Osteocyte (in vitro differentiated cells): ENCODE measurements around the gene LENEP. TPM values are rescaled to one million over a fixed set of nuclear protein-coding genes. Genes with fewer than 3 reads are reported as not detected.

ENCODE experiments used
- DNase-seq: peaks from one replicate; pipeline ENCODE4 v3.0.0; 2021; ENCODE audit warnings: mixed read lengths; ENCODE audit not compliant: unreplicated experiment; ENCODE audit errors: extremely low spot score
- H3K27ac Mint-ChIP-seq: one replicate; pipeline ENCODE4 v1.8.0; 2021; ENCODE audit warnings: mild to moderate bottlenecking, mixed read lengths; ENCODE audit not compliant: unreplicated experiment
- H3K27me3 Mint-ChIP-seq: one replicate; pipeline ENCODE4 v1.8.0; 2021; ENCODE audit warnings: mixed read lengths; ENCODE audit not compliant: unreplicated experiment
- H3K36me3 Mint-ChIP-seq: one replicate; pipeline ENCODE4 v1.8.0; 2021; ENCODE audit warnings: mixed read lengths; ENCODE audit not compliant: unreplicated experiment
- H3K4me1 Mint-ChIP-seq: one replicate; pipeline ENCODE4 v1.8.0; 2021; ENCODE audit warnings: mixed read lengths; ENCODE audit not compliant: unreplicated experiment
- H3K4me3 Mint-ChIP-seq: one replicate; pipeline ENCODE4 v1.8.0; 2021; ENCODE audit warnings: mild to moderate bottlenecking, moderate library complexity, mixed read lengths; ENCODE audit not compliant: unreplicated experiment
- H3K9me3 Mint-ChIP-seq: one replicate; pipeline ENCODE4 v1.8.0; 2021; ENCODE audit warnings: mixed read lengths; ENCODE audit not compliant: unreplicated experiment
- total RNA-seq: library from RNA; stranded (reverse); gene quantifications from 2 replicates; pipeline ENCODE4 v1.2.1, GENCODE V29; 2021
- TF ChIP-seq, protein P1 (sequence below): fragments of 200-600 bp; sonication (generic); IDR thresholded peaks from 2 replicates; pipeline ENCODE4 v1.5.0; 2021; ENCODE audit warnings: antibody characterized with exemption, mild to moderate bottlenecking, moderate library complexity

The LENEP gene
- total RNA-seq, 1 donor from 2014 or later, result not detected

DNA sequence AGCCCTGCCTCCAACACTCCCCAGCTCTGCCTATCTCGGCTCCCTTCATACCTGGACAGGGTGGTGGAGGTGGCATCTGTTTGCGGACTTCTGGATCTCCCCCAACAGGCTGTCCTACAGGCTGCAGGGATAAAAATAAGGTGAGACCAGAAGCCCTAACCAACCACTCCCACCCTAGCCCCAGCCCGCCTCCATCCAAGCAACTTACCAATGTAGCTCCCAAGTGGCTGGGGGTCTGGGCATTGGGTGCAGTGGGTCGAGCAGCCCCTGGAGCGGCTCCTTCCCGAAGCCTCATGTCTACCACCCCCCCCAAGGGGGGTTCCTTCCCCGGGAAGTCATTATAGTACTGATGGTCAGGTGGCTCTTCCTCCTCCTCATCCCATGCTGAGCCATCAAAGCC, 27.3 kb upstream of the LENEP start:
- TF ChIP-seq, protein P1, sequence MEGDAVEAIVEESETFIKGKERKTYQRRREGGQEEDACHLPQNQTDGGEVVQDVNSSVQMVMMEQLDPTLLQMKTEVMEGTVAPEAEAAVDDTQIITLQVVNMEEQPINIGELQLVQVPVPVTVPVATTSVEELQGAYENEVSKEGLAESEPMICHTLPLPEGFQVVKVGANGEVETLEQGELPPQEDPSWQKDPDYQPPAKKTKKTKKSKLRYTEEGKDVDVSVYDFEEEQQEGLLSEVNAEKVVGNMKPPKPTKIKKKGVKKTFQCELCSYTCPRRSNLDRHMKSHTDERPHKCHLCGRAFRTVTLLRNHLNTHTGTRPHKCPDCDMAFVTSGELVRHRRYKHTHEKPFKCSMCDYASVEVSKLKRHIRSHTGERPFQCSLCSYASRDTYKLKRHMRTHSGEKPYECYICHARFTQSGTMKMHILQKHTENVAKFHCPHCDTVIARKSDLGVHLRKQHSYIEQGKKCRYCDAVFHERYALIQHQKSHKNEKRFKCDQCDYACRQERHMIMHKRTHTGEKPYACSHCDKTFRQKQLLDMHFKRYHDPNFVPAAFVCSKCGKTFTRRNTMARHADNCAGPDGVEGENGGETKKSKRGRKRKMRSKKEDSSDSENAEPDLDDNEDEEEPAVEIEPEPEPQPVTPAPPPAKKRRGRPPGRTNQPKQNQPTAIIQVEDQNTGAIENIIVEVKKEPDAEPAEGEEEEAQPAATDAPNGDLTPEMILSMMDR, result no peak
- Mint-ChIP-seq H3K36me3 (peaks cover 21% of the 10 kb centered on the region), H3K4me3 (no peak overlapping the region), H3K9me3 (no peaks in the 10 kb centered on the region), H3K27ac (no peak overlapping the region), H3K4me1 (peaks cover 44% of the 10 kb centered on the region), H3K27me3 (no peaks in the 10 kb centered on the region)
- DNase-seq, result no peak

DNA sequence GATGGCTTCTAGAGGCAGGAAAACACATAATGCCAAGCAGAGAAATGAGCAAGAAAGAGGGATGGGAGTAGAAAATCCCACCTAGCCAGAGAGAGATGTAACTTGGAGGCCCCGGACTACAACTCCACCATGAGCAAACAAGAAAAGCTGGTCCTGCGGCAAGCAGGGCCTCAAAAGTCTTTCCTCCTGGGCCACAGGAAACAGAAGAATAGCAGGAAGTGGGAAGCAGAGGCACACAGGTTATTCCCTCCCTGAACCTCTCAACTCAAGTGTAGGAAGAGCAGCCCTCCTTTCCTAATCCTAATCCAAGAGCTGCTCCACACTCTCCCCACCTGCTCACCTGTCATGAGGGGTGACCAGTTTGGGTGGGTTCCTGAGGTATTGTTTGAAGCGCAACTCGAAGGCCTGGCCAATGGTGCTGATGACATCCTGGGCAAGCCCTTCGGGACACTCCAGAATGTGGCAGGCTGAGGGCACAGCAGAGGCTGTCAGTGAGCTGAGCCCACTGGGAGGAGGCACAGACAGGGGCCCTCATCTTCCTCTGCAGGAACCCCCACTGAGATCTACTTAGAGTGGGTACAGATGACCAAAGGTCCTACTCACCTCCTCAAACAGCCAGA, 25.9 kb upstream of the LENEP start:
- TF ChIP-seq, protein P1, result no peak
- Mint-ChIP-seq H3K36me3 (peaks cover 21% of the 10 kb centered on the region), H3K9me3 (no peaks in the 10 kb centered on the region), H3K27me3 (no peaks in the 10 kb centered on the region), H3K4me3 (no peak overlapping the region), H3K27ac (no peak overlapping the region), H3K4me1 (peaks cover 51% of the 10 kb centered on the region)
- no peak for DNase-seq

DNA sequence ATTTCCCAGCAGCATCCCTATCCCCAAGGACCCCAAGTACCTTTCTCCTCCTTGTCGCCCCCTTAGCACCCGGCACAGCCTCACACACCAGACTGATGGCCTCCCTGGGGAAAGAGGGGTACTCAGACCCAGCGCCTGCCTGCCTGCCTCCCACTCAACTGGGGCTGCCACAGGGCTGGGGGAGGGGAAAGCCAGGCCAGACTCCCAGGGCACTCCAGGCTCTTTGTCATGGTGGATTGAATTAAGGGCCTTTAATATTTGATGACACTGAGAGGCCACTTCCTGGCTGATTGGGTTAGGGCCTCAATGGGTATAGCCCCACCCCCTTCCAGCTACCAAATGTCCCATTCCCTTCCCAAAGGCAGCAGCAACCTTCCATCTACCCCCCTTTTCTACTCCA, 24.7 kb upstream of the LENEP start:
- H3K27me3 Mint-ChIP-seq, result no peaks in the 10 kb centered on the region
- TF ChIP-seq, protein P1, result no peak
- H3K4me3 Mint-ChIP-seq, result no peak overlapping the region
- H3K27ac Mint-ChIP-seq, result no peak overlapping the region
- peaks cover 20% of the 10 kb centered on the region for H3K36me3 Mint-ChIP-seq
- H3K9me3 Mint-ChIP-seq, result no peaks in the 10 kb centered on the region
- H3K4me1 Mint-ChIP-seq, result peaks cover 49% of the 10 kb centered on the region
- DNase-seq, result no peak

DNA sequence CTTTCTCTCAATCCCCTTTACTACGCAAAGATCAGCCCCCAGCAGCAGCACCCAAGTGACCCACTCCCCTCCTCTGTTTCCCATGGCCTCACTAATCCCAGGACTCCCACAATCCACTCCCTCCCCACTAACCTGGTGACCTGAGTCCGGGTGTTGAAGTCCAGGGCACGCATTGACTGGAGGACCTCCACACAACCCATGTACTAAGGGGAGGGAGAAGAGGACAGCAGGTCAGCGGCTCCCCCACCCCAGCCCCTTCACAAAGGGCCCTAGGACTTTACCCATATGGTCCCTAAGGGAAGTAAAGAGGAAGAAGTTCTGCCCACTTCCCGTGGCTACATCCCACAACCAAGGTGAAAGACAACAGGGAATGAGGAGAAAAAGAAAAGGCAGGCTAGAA, 24.1 kb upstream of the LENEP start:
- H3K9me3 Mint-ChIP-seq, result no peaks in the 10 kb centered on the region
- H3K36me3 Mint-ChIP-seq, result peaks cover 16% of the 10 kb centered on the region
- H3K4me3 Mint-ChIP-seq, result no peak overlapping the region
- no peak for DNase-seq
- no peaks in the 10 kb centered on the region for H3K27me3 Mint-ChIP-seq
- peaks cover 47% of the 10 kb centered on the region for H3K4me1 Mint-ChIP-seq
- TF ChIP-seq, protein P1, result no peak
- no peak overlapping the region for H3K27ac Mint-ChIP-seq

DNA sequence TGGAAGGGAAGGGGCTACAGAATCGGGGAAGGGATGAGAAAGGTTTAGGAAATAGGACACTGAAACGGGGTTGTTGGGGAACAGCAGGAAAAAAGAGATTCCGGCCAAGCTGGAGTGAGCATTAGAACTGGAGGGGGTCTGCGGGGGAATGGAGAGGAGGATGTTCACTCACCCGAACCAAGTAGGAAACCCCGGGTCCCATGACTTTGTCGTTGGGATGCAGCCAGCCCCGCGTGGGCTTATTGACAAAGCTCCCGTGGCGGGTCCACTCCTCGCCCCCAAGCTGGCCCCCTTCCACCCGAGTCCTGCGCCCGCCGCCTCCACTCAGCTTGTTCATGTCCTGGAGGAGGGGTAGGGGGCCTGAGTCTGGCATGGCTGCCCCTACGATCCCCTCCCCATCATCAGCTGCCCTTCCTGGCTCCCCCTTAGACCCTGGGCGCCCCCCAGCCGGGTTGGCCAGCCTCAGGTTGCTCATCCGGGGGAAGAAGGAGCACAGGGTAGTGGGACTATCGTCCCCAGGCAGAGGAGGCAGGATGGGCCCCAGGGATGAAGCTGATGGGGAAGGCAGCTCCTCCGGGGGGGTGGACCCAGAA, 23.4 kb upstream of the LENEP start:
- no peak overlapping the region for H3K4me3 Mint-ChIP-seq

More for the DNA sequence above, 23.4 kb upstream of the LENEP start:
- H3K27me3 Mint-ChIP-seq, result no peaks in the 10 kb centered on the region
- no peak overlapping the region for H3K27ac Mint-ChIP-seq
- TF ChIP-seq, protein P1, result no peak
- peaks cover 47% of the 10 kb centered on the region for H3K4me1 Mint-ChIP-seq
- H3K9me3 Mint-ChIP-seq, result no peaks in the 10 kb centered on the region
- DNase-seq, result no peak
- H3K36me3 Mint-ChIP-seq, result peaks cover 13% of the 10 kb centered on the region
